GM21447 (cell line): ENCODE measurements around the gene ATAD3C.

Source experiments
- ATAC-seq: cut with Tn5 transposase; IDR thresholded peaks from one replicate; pipeline ENCODE4 v1.9.1; 2021; ENCODE audit not compliant: unreplicated experiment

ATAD3C gene

GRCh38 chr1:1430992-1431844, 18.3 kb upstream of the ATAD3C start:
- no peak for ATAC-seq

- no peak for ATAC-seq
Measured at GRCh38 chr1:1431845-1432273, 17.6 kb upstream of the ATAD3C start.

- no peak for ATAC-seq
Measured at GRCh38 chr1:1432274-1432950, 17.1 kb upstream of the ATAD3C start.

DNA sequence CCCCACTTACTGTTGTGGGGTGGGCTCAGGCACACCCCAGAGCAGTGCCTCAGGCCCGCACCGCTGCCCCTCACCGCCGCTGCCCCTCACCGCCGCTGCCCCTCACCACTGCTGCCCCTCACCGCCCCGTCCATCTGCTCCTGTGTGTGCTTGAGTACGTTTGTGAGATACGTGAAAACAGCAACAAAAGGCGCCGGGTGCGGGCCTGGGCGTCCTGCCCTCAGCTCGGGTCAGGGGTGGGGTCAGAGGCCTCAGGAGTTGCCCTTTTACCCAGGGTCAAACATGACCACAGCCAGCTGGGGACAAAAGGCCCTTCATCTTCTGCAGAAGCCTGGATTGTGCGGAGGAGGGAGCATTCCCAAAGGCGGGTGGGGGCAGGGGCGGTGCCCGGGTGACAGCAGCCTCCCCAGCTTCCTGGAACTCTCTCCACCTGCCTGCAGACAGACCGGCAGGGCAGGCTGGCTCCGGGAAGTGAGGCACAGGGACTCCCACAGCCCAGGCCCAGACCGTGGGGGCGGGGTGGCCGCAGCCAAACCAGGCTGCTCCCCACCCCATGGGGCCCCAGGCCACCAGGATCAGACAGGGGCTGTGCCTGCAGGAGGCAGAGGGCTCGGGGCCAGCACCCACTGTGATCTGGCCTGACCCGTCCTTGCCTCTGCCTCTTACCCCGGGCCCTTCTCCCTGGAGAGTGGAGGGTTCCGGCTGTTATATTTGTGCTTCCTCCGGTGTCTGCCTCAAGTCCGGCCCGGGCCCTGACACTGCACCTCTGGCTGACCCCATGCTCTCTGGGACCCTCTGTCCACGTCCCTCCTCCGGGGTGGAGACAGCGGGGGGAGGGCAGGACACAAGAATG, 16.3 kb upstream of the ATAD3C start:
- ATAC-seq: no peak

DNA sequence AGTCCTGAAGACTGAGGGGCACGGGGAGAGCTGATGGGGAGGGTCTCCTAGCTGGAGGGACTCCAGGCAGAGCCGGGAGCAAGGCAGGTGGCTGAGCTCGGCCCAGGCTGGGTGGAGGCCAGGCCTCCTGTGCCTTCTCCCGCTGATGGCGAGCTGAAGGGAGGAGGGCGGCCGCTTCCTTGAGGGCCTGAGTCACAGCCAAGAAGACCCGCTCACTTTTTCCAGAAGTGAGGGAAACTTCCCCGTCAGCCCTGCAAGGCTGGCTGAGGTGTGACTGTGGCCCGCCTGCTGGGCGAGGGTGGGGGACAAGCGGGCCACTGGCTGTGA, 15.7 kb upstream of the ATAD3C start:
- ATAC-seq: no peak

GRCh38 chr1:1434131-1434823, 15.2 kb upstream of the ATAD3C start:
- ATAC-seq: no peak

DNA sequence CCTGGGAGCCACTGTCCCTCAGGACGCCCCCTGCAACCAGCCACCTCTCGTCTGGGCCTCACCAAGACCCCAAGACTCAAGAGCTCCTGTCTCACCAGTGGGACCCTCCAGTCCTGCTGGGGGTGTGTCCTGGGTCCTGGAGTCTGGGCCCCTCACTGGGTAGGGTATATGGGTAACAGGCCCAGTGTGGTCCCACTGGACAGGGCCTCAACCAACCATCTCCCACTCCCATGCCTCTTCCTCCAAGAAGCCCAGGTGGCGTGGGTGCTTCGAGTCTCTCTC, 14.7 kb upstream of the ATAD3C start:
- no peak for ATAC-seq

- no peak for ATAC-seq
Measured at GRCh38 chr1:1435106-1435903, 14.2 kb upstream of the ATAD3C start, which contains the start of gene VWA1. Gene VWA1 (plus strand): TSS chr1:1435690. CDS start chr1:1435749, 59 bp downstream.

DNA sequence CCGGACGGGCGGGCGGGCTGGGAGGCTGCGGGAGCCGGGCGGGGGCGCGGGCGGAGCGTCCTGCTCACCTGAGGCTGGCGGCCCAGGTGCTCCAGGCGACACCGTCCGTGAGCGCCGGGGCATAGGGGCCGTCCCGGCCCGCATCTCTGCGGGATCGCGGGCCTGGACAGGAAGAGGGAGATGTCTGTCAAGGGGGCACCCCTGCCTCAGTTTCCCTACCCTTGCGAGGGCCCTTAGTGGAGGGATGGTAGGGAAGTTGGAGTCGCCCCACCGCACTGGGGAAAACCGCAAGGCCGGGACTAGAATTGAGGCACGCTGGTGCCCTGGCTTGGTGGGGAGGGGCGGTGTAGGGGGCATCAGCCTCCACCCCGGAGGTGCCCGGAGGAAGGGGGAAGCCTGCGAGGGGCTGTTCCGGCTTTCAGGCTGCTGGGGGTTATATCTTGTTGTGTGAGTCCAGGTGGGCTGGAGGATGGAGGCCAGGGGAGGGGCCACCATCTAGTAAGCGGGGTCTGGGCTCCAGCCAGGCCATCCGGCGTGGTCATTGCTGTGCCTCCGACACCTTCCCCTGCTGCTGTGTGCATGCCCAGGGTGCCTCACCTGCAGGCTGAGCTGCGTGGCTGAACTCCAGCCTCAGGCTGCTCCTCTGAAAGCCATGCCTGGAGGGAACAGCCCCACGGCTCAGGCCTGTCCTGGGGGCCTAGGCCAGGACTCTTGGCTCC, 13.4 kb upstream of the ATAD3C start:
- ATAC-seq: no peak

DNA sequence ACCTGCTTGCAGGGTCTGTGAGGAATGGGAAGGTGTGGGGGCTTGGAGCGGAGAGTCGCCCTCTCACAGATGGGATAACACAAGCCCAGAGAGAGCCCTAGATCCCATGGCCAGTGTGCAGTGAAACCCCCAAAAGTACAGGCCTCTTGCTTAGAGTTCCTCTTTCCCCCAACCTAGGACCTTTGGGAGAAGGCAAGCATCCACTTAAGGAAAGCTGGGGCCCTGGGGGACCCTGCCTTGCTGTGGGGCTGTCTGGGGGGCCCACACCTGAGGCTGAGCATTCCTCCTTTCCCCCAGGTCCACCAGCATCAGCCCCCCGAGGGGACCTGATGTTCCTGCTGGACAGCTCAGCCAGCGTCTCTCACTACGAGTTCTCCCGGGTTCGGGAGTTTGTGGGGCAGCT, 12.9 kb upstream of the ATAD3C start:
- ATAC-seq: no peak

DNA sequence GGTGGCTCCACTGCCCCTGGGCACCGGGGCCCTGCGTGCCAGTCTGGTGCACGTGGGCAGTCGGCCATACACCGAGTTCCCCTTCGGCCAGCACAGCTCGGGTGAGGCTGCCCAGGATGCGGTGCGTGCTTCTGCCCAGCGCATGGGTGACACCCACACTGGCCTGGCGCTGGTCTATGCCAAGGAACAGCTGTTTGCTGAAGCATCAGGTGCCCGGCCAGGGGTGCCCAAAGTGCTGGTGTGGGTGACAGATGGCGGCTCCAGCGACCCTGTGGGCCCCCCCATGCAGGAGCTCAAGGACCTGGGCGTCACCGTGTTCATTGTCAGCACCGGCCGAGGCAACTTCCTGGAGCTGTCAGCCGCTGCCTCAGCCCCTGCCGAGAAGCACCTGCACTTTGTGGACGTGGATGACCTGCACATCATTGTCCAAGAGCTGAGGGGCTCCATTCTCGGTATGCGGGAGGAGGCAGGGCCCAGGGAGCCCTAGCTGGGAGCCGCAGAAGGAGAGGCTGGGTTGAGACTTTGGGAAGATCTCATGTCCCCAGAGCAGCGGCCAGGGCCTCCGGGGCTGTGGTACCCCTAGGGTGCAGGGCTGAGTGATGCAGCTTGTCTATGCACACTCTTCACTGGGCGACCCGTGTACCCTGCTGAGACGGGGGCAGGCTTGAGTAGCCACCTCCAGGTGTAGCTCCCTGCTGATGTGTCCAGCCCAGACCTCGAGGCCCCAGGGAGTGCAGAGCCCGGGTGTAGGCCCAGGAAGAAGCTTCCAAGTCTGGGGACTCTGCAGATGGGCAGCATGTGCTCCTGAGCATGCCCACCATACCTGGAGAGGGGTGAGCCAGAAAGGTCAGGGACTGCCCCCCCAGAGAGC, 12.2 kb upstream of the ATAD3C start:
- no peak for ATAC-seq

GRCh38 chr1:1437904-1438376, 11.5 kb upstream of the ATAD3C start:
- no peak for ATAC-seq

DNA sequence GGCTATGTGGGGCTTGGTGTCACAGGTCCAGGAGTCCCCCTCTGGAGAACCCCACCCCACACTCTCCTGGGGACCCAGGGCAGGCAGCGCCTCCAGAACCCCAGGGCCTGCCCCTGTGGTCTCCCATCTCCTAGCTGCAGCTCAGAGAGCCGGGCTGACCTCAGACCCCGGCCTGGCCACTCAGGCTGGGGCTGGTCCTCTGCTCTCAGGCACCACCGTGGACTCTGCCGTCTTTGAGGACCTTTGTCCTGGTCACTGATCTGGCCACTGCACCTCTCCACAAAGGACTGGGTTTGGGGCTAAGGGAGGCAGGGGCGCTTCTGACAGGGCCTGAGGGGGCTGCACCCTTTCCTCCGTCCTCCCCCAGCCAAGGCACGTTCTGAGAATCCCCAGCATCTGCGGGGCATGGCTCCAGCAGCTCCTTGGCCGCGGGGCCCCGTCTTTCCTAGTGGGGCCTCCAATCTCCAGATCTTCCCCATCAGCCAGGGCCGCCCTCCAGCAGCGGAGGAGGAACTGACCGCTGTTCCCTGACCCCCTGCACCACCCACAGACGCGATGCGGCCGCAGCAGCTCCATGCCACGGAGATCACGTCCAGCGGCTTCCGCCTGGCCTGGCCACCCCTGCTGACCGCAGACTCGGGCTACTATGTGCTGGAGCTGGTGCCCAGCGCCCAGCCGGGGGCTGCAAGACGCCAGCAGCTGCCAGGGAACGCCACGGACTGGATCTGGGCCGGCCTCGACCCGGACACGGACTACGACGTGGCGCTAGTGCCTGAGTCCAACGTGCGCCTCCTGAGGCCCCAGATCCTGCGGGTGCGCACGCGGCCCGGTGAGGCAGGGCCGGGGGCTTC, 10.7 kb upstream of the ATAD3C start:
- no peak for ATAC-seq

DNA sequence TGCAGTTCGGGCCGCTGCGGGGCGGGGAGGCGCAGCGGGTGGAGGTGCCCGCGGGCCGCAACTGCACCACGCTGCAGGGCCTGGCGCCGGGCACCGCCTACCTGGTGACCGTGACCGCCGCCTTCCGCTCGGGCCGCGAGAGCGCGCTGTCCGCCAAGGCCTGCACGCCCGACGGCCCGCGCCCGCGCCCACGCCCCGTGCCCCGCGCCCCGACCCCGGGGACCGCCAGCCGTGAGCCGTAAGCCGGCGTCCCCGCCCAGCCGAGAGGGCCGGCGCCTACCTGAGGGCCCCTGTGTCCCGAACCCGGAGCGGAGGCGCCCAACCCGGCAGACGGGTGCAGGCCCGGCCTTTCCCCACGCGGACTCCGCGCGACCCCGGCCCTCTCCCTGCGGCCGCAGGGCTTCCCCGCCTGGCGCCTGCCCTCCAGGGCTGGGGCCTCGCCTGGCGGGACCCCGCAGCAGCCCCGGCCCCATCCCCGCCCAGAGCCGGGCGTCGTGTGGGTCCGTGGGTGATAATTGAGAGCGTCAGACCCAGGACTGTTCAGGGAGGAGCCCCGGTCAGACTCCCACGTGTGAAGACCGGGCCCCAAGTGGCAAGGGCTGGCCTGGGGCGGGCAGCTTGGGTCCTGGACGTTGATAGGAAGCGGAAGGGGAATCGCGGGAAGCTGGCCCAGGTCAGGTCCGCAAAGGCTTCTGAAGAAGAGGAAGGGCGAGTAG, 9.8 kb upstream of the ATAD3C start:
- no peak for ATAC-seq

DNA sequence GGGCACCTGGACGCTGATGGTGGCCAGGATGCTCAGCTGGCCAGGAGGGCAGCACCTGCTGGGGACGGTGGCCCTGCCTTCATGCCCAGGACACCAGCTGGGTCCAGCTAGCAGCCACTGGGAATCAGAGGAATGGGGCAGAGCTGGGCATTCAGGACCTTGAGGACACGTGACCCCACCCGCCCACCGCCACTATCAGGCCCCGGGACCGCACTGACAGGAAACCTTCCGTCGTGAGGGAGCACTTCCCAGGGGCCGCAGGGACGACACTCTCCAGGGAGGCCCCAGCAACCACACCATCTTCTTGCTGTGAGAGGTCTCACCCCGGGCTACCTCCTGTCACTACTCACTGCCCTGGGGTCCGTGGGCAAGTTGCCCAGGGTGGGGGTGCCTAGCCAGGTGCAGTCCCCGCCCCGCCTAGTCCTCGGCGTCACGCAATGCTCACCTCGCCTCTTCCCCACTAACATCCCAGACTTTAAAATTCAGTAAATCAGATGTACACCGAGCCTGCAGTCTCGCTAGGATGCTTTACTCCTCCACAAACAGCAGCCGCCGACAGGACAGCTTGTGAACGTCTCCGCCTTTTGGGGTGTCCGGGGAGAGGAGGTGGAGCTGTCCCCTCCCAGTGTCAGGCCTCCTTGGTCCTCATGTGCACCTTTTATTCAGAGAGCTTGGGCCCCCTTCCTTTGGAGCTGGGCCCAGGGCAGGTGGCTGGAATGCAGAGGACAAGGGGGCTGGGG, 9.1 kb upstream of the ATAD3C start:
- ATAC-seq: no peak
